Transverse colon (tissue), 4 donors: ENCODE results near the gene STAG1. TPM values are rescaled to one million over a fixed set of nuclear protein-coding genes. Genes with fewer than 3 reads are reported as not detected.

ENCODE experiments used
- DNase-seq: peaks from one replicate; pipeline ENCODE4 v3.0.0-alpha.2; 2019
- H3K27ac ChIP-seq, 4 donors: fragments of 200-600 bp; sonication (generic); 2 replicates each; pipeline ENCODE4 v1.5.1; 2016 to 2018; ENCODE audit warnings: inconsistent platforms in 4 of 4
- H3K27me3 ChIP-seq: fragments of 200-600 bp; sonication (generic); 2 replicates; pipeline ENCODE4 v1.5.1; 2017; ENCODE audit warnings: inconsistent platforms
- H3K36me3 ChIP-seq, 4 donors: fragments of 200-600 bp; sonication (generic); 2 replicates each; pipeline ENCODE4 v1.5.1; 2017 to 2019; ENCODE audit warnings: inconsistent platforms in 4 of 4
- H3K4me1 ChIP-seq, 4 donors: fragments of 200-600 bp; sonication (generic); 2 replicates each; pipeline ENCODE4 v1.5.1; 2017 to 2020; ENCODE audit warnings: inconsistent platforms in 4 of 4
- H3K4me3 ChIP-seq, 4 donors: fragments of 200-600 bp; sonication (generic); 1 replicate in 1 of 4; 2 replicates in 3 of 4; pipeline versions ENCODE4 v1.5.1 to v1.6.1; 2017 to 2019; ENCODE audit warnings: inconsistent platforms in 4 of 4
- H3K9me3 ChIP-seq, 2 donors: fragments of 200-600 bp; sonication (generic); 2 replicates each; pipeline ENCODE4 v1.5.1; 2017 to 2019; ENCODE audit warnings: inconsistent platforms in 2 of 2
- CTCF ChIP-seq, 5 experiments: fragments of 200-600 bp in 3 of 5; fragments of 450-650 bp in 2 of 5; sonication (generic) in 3 of 5; IDR thresholded peaks; 1 replicate in 2 of 5; 2 replicates in 3 of 5; pipeline ENCODE4 v1.5.1; 2016 to 2017; ENCODE audit warnings: antibody characterized with exemption in 5 of 5, inconsistent platforms in 3 of 5, mild to moderate bottlenecking in 2 of 5, moderate library complexity in 1 of 5
- EP300 ChIP-seq: sonication (generic); formaldehyde crosslinking; IDR thresholded peaks from one replicate; pipeline ENCODE4 v1.6.1; 2017; ENCODE audit warnings: antibody characterized with exemption, low read depth
- POLR2A ChIP-seq: fragments of 450-650 bp; IDR thresholded peaks from one replicate; pipeline ENCODE4 v1.6.1; 2016; ENCODE audit warnings: antibody characterized with exemption, mild to moderate bottlenecking, moderate library complexity
- POLR2AphosphoS5 ChIP-seq, 3 donors: sonication (generic); formaldehyde crosslinking; IDR thresholded peaks; one replicate each; pipeline ENCODE4 v1.6.1; 2016; ENCODE audit warnings: antibody characterized with exemption in 3 of 3
- WGBS, 2 donors: methylation state at CpG; one replicate each; pipeline ENCODE4 v1.1.5; 2018; ENCODE audit warnings: low coverage in 1 of 2; 5-methylcytosine and 5-hydroxymethylcytosine counted together
- in situ Hi-C, 4 donors: fragments of 200-750 bp; cut with MboI; loops; one replicate each; pipeline versions ENCODE4 v1.15.0 to v1.15.1; 2017; ENCODE audit warnings: low sequenced_read_pairs in 3 of 4, low pct_ligation_motif_present in 1 of 4, low pct_unique_long_range_greater_than_20kb in 1 of 4
- intact Hi-C: fragments of 100-400 bp; cut with DNase I; formaldehyde crosslinking; loops from one replicate; pipeline ENCODE4 v1.15.1; 2023; ENCODE audit warnings: low total_unique reads
- total RNA-seq, 4 donors: library from RNA; depleted of rRNA; stranded (reverse); fragments of >200 nt; gene quantifications; one replicate each; pipeline ENCODE4 v1.1.0, GENCODE V29; 2016

Gene STAG1
- total RNA-seq, 4 donors from 2014 or later, result 14.5 to 57.2 (median 42.2) TPM

GRCh38 chr3:136350132-136350531, 402.0 kb downstream of the STAG1 start:
- no peak for TF ChIP-seq EP300
- no peak for TF ChIP-seq POLR2AphosphoS5 (IDR thresholded peaks at IDR 0.05)
- no peak for TF ChIP-seq CTCF (IDR thresholded peaks at IDR 0.05)
- no peak for TF ChIP-seq POLR2A
- peaks cover 0 to 15% (median 0%) of the 10 kb centered on the region in 4 donors for H3K36me3 ChIP-seq
- in situ Hi-C loops (no loop called here), intact Hi-C loops (no loop called here)
- H3K27ac ChIP-seq, result peak overlapping the region in 3 of 4 donors; percentile 38 to 44 (median 43)
- peaks cover 0 to 8% (median under 1%) of the 10 kb centered on the region in 4 donors for H3K4me1 ChIP-seq
- no peaks in the 10 kb centered on the region for H3K27me3 ChIP-seq
- H3K4me3 ChIP-seq, result no peak overlapping the region
- no peaks in the 10 kb centered on the region for H3K9me3 ChIP-seq
- WGBS, 2 donors, result 82% methylated on average over 1 of the region's 1 CpG; no CpG with 5 or more reads in 1 of the 2 donors
- DNase-seq, result peak; percentile 14

- TF ChIP-seq EP300 (no peak), POLR2AphosphoS5 (IDR thresholded peaks at IDR 0.05) (no peak), CTCF (IDR thresholded peaks at IDR 0.05) (no peak), POLR2A (no peak)
- H3K4me1 ChIP-seq, result peaks cover 7 to 34% (median 15%) of the 10 kb centered on the region in 4 donors
- no peak for DNase-seq
- peaks cover 0 to 15% (median 0%) of the 10 kb centered on the region in 4 donors for H3K36me3 ChIP-seq
- intact Hi-C loops (no loop called here), in situ Hi-C loops (no loop called here)
- no peak overlapping the region for H3K27ac ChIP-seq
- H3K9me3 ChIP-seq, result no peaks in the 10 kb centered on the region
- 76 to 99% methylated on average over 5 of the region's 5 CpGs for WGBS, 2 donors
- H3K4me3 ChIP-seq, result no peak overlapping the region
- no peaks in the 10 kb centered on the region for H3K27me3 ChIP-seq
Observed at GRCh38 chr3:136346486-136346885, 405.7 kb downstream of the STAG1 start.

- in situ Hi-C loops (no loop called here), intact Hi-C loops (no loop called here)
- DNase-seq, result peak; percentile 91
- TF ChIP-seq POLR2AphosphoS5 (IDR thresholded peaks at IDR 0.05) (peak; percentile 24 to 64 (median 34)), POLR2A (no peak), CTCF (IDR thresholded peaks at IDR 0.05) (no peak), EP300 (no peak)
- Histone ChIP-seq H3K27me3 (no peaks in the 10 kb centered on the region), H3K4me1 (peaks cover 7 to 26% (median 15%) of the 10 kb centered on the region in 4 donors), H3K9me3 (no peaks in the 10 kb centered on the region), H3K36me3 (peaks cover 0 to 22% (median 0%) of the 10 kb centered on the region in 4 donors), H3K27ac (peak overlapping the region; percentile 51 to 77 (median 70)), H3K4me3 (no peak overlapping the region)
- 48 to 83% methylated on average over 1 to 5 of the region's 5 CpGs for WGBS, 2 donors
Observed at GRCh38 chr3:136343873-136344555, 408.2 kb downstream of the STAG1 start.

- in situ Hi-C loops (no loop called here), intact Hi-C loops (no loop called here)
- TF ChIP-seq CTCF (IDR thresholded peaks at IDR 0.05) (no peak), POLR2A (no peak), POLR2AphosphoS5 (IDR thresholded peaks at IDR 0.05) (peak in 1 of 3 donors; percentile 35), EP300 (no peak)
- peak overlapping the region; percentile 51 to 77 (median 70) for H3K27ac ChIP-seq
- peaks cover 7 to 26% (median 15%) of the 10 kb centered on the region in 4 donors for H3K4me1 ChIP-seq
- 18 to 33% methylated on average over 2 of the region's 2 CpGs for WGBS, 2 donors
- H3K9me3 ChIP-seq, result no peaks in the 10 kb centered on the region
- H3K4me3 ChIP-seq, result no peak overlapping the region
- H3K36me3 ChIP-seq, result peaks cover 0 to 20% (median 0%) of the 10 kb centered on the region in 4 donors
- DNase-seq, result no peak
- no peaks in the 10 kb centered on the region for H3K27me3 ChIP-seq
Observed at GRCh38 chr3:136343446-136343845, 408.7 kb downstream of the STAG1 start.
